Measurements from ENCODE around the gene CEP112.
"Not testable (repeated sequence)": the region's sequence is repeated elsewhere in the genome, so short reads cannot be mapped to it uniquely, and the experiment has no call there.

The CEP112 gene

GRCh38 chr17:65732667-65733066 is 459.3 kb downstream of the CEP112 start:
- DNase-seq (ENCODE audit: low spot score): not testable (repeated sequence)

GRCh38 chr17:65730711-65731169 is 461.2 kb downstream of the CEP112 start:
- DNase-seq (ENCODE audit: low spot score): no peak

DNA sequence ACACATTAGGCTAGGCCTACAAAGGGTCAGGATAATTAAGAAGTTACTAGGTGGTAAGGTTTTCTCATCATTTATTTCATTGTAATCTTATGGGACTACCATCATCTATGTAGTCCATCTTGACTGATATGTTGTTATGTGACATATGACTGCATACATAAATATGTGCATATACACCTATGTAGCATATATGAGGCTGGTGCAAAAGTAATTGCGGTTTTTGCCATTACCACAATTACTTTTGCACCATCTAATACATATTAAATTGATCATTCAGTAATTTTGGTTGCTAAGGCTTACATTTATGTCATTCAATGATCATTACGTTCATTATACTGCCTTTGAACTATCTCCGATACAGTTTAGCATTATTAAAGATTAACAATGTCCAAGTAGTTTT is 462.7 kb downstream of the CEP112 start:
- DNase-seq (ENCODE audit: low spot score): no peak

GRCh38 chr17:65727832-65728231 is 464.1 kb downstream of the CEP112 start:
- no peak for DNase-seq (ENCODE audit: low spot score)

GRCh38 chr17:65727246-65727645 is 464.7 kb downstream of the CEP112 start:
- DNase-seq (ENCODE audit: low spot score): no peak

GRCh38 chr17:65723431-65724151 is 468.3 kb downstream of the CEP112 start:
- peak; percentile 82 for DNase-seq (ENCODE audit: low spot score)

- no peak for DNase-seq (ENCODE audit: low spot score)
These were observed 473.3 kb downstream of the CEP112 start for GRCh38 chr17:65718601-65719000.

DNA sequence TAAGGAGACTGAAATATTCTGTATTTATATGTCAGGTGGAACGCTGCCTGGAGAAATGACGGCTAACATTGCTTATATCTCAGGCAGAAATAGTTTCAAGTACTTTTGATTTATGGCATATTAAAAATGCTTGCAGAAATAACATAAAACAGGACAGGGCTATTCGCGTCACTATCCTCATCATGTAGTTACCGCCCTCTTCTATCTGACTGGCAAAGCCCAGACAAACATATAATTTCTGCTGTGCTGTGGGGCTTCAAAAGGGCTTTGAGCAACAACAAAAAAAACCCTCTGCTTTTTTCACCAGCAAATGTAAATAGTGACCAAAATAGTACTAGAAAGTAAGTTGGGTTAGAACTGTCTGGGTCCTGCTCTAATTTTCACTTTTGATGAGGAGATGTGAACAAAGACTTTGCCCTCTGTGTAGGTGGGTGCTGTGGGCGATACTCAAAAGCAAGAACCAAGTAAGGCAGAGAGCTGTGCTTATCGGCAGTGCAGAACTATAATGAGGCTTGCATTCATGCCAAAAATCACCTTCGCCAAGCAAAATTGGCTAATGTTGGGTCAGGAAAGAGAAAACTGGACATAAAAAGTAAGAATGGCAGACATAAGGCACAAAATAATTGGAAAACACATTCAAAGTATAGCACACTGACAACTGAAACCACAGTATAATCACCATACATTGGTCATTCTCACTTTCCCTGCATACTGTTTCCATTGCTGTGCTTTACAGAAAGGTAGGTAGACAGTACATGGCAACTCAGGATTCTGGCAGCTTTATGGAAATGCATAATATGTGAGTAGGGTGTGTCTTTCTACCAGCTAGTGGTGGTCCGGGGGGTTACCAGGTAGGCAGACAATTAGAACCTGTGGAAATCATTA is 479.3 kb downstream of the CEP112 start:
- DNase-seq (ENCODE audit: low spot score): peak; percentile 60

GRCh38 chr17:65711671-65712276 is 480.2 kb downstream of the CEP112 start:
- DNase-seq (ENCODE audit: low spot score): peak; percentile 66

- DNase-seq (ENCODE audit: low spot score): no peak
These were observed 484.2 kb downstream of the CEP112 start for GRCh38 chr17:65707780-65708179.

DNA sequence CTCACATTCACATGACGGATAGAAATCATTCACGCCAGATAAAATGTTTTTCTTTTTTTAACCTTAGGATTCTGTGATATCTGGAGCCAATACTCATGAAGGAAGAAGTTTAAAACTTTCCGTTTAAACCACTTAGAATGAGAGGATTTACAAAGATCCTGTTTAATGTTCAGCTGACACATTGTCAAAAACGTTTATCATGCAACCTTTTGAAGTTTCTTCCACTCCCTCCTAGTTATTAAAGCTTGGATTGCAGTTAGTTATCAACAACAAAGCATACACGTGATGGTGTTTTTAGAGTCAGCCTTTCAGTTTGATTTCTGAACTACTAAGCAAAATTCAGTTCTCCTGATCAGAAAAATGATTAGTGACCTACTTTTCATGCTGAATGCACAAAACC is 487.2 kb downstream of the CEP112 start:
- peak; percentile 57 for DNase-seq (ENCODE audit: low spot score)

- DNase-seq (ENCODE audit: low spot score): no peak
These were observed 488.0 kb downstream of the CEP112 start for GRCh38 chr17:65703891-65704290.

DNA sequence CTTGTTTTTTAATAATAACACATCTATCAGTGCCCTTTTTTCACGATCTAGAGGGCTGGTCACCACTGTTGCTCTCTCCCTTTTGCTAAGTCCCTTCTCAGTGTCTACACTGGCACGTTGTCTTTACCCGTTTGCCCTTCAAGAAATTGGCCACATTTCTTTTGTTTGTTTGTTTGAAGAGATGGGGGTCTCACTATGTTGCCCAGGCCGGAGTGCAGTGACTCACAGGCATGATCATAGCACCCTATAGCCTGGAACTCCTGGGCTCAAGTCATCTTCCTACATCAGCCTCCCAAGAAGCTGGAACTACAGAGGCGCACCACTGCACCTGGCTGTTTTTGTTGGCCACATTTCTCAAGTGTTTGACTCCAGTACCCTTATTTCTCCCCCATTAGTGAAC is 492.5 kb downstream of the CEP112 start:
- DNase-seq (ENCODE audit: low spot score): no peak

- peak; percentile 91 for DNase-seq (ENCODE audit: low spot score)
These were observed 493.4 kb downstream of the CEP112 start for GRCh38 chr17:65698381-65699061.

- peak; percentile 64 for DNase-seq (ENCODE audit: low spot score)
These were observed 494.3 kb downstream of the CEP112 start for GRCh38 chr17:65697661-65698060.

DNA sequence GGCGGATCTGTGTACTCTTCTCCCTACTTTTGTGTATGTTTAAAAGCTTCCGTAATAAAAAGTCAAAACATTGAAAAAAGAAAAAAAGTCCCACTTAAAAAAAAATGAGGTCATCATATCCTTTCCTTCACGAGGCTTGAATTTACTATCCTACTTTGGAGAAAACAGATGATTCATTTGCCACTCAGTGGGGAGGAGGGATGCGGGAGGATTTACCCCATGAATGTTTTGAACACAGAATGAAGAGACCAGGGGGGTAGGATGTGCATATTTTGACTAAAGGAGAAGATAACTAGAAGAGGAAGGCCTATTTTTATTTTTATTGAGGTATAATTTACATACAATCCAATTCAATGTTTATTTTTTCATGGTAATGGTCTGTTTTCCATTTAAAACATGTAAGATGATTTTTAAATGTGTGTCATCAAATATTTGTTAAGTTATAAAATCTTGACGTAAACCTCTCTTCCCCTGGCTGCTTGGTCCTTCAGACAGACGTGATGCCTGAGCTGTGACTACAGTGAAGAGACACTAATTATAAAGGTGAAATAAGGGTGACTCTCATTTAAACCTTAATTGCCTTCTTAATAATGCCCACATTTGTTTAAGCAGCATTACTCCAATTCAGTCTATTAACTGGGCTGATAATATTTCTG is 495.1 kb downstream of the CEP112 start:
- peak; percentile 49 for DNase-seq (ENCODE audit: low spot score)

DNA sequence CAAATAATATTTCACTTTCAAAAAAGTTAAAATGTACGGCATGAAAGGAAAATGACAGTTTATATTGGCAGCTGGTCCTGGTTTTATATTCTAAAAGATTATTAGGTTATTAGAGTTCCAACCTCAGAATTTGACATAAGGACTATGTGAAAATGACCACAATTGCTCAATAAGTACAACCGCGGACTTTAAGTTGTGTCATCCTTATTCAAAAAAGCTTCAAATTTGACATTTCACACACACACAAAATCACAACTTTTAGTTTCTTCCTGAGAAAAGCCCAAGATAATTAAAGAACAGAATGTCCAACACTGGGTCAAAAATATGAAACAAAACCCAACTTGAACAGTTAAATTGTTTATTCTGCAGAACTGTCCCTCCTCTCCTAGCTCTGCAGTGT is 497.3 kb downstream of the CEP112 start:
- no peak for DNase-seq (ENCODE audit: low spot score)

DNA sequence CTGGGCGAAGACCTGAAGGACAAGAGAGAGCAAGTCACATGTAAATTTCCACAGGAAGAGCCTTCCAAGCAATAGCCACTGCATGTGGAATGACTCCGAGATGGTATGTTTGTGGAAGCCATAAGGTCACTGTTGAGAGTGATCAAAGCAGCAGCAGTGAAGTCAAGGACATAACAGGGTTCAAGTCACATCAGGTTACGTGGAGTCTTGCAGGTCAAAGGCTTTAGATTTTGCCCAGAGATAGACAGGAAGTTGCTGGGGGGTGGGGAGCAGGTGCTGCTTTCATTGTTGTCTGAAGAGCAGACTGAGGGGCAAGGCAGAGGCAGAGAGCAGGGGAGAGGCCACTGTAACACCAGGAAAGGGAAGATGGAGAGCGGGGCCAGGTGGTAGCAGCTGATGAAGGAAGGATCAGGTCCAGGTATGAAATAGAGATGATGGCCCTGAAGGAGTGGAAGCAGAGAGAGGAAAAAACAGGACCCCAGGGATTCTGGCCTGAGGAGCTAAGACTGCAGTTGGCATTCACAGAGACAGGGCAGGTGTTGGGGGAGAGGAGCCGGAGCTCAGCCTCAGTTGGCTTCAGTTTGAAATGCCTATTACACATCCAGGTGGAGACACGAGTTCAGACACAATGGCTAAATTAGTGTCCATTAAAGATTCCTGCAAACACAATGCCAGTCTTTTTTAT is 501.2 kb downstream of the CEP112 start:
- DNase-seq (ENCODE audit: low spot score): peak; percentile 52

GRCh38 chr17:65688307-65688706 is 503.6 kb downstream of the CEP112 start:
- DNase-seq (ENCODE audit: low spot score): peak; percentile 55

DNA sequence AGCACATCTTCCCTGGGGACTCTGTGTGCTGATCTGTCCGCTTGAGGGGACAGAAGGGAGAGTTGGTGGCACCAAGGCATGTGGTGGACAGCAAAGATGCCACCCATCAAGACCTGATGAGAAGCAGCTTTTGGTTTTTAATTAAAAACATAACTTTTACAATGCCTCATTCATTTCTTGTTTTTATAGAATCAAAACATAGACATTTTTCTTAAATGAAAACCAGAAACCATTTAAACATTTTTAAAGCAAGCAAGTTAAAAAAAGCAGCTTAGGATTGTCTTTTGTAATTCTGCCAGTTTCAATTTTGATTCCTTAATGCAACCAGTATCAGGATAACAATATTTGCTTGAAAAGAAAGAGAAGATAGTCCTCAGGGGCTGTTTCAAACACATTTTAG is 506.8 kb downstream of the CEP112 start:
- DNase-seq (ENCODE audit: low spot score): no peak

GRCh38 chr17:65684631-65685030 is 507.3 kb downstream of the CEP112 start:
- no peak for DNase-seq (ENCODE audit: low spot score)
